H1 (cell line): ENCODE data around the gene TMEM131L. TPM values are rescaled to one million over a fixed set of nuclear protein-coding genes. Genes with fewer than 3 reads are reported as not detected.

Experiments used
- POLR2A ChIP-seq, 2 experiments: IDR thresholded peaks; 1 replicate in 1 of 2; 2 replicates in 1 of 2; pipeline ENCODE4 v1.6.1; 2011; ENCODE audit warnings: low read depth in 2 of 2, low read length in 2 of 2, mild to moderate bottlenecking in 2 of 2; ENCODE audit errors: control extremely low read depth in 1 of 2
- SAP30 ChIP-seq: fragments of 300-600 bp; sonication (generic); IDR thresholded peaks from 2 replicates; pipeline ENCODE4 v1.7.1; 2012; ENCODE audit warnings: low read length, moderate library complexity, mild to moderate bottlenecking, inconsistent platforms; ENCODE audit not compliant: insufficient read depth, insufficient replicate concordance
- polyA plus RNA-seq, 7 experiments: library from polyadenylated mRNA; depleted of rRNA in 3 of 7; stranded (reverse) in 5 of 7; unstranded in 2 of 7; fragments of >200 nt in 5 of 7; fragments of 200-250 nt in 2 of 7; gene quantifications; 1 replicate in 5 of 7; 2 replicates in 1 of 7; 4 replicates in 1 of 7; pipeline versions ENCODE4 v1.2.1 to v1.2.3, GENCODE V29; 2011 to 2013; ENCODE audit warnings: missing spikeins in 2 of 7, mixed read lengths in 2 of 7
- total RNA-seq: library from RNA; stranded (reverse); fragmentation: NEBNext Ultra II Directional; extraction: Animal tissue kit (Norgen Biotek cat#: 25700); gene quantifications from 2 replicates; pipeline ENCODE4 v1.2.1, GENCODE V29; 2021

TMEM131L gene
- total and polyA plus RNA-seq, 2 of the 8 experiments (the other 6 are each of a cell fraction or from before 2014, with no cell fraction given), result 14.3 to 26.1 TPM

- no peak for TF ChIP-seq SAP30
- TF ChIP-seq POLR2A (IDR thresholded peaks at IDR 0.05; ENCODE audit: control extremely low read depth in 1 of 2, low read depth in 2 of 2, low read length in 2 of 2), result no peak
Measured at GRCh38 chr4:153453402-153453801, 12.8 kb upstream of the TMEM131L start (continued).
